SK-N-MC (cell line): ENCODE measurements around the gene CACNB2.
A peak's percentile ranks its signal among the peaks of the same experiment; 100 is the strongest.
"Not testable (repeated sequence)": the region's sequence is repeated elsewhere in the genome, so short reads cannot be mapped to it uniquely, and the experiment has no call there.

Experiments
- DNase-seq: peaks from one replicate; pipeline ENCODE4 v3.0.0-alpha.2; 2011; ENCODE audit warnings: low read depth, low spot score
- H3K27ac ChIP-seq: fragments of 200-600 bp; sonication (generic); 2 replicates; pipeline ENCODE4 v1.5.1; 2016; ENCODE audit warnings: mixed run types
- H3K36me3 ChIP-seq: fragments of 200-600 bp; sonication (generic); 2 replicates; pipeline ENCODE4 v1.6.1; 2017; ENCODE audit warnings: antibody characterized with exemption, low read length, mixed read lengths; ENCODE audit not compliant: insufficient read depth
- H3K4me3 ChIP-seq: fragments of 200-600 bp; sonication (generic); 2 replicates; pipeline ENCODE4 v1.5.1; 2016
- H3K9ac ChIP-seq: fragments of 200-600 bp; sonication (generic); 2 replicates; pipeline ENCODE4 v1.8.0; 2017; ENCODE audit warnings: mixed run types, mixed read lengths; ENCODE audit not compliant: insufficient read length
- H3K9me3 ChIP-seq: fragments of 200-600 bp; sonication (generic); 2 replicates; pipeline ENCODE4 v1.6.1; 2017; ENCODE audit warnings: low read depth, mild to moderate bottlenecking, antibody characterized with exemption, low read length, moderate library complexity, mixed read lengths
- EZH2 ChIP-seq: fragments of 200-600 bp; sonication (generic); IDR thresholded peaks from one replicate; pipeline ENCODE4 v1.6.1; 2017; ENCODE audit warnings: antibody characterized with exemption
- FOXP2 ChIP-seq: optimal IDR thresholded peaks from 2 replicates; pipeline ENCODE3; 2011; ENCODE audit warnings: mild to moderate bottlenecking, moderate library complexity; ENCODE audit not compliant: insufficient read depth; ENCODE audit errors: extremely low read length, control extremely low read depth
- POLR2AphosphoS5 ChIP-seq: IDR thresholded peaks from 2 replicates; pipeline ENCODE4 v1.6.1; 2012; ENCODE audit warnings: mild to moderate bottlenecking, low read depth, low read length, borderline replicate concordance

Gene CACNB2

GRCh38 chr10:18151356-18151890, 11.2 kb downstream of the CACNB2 start:
- no peak overlapping the region for H3K27ac ChIP-seq
- no peak overlapping the region for H3K4me3 ChIP-seq
- no peak overlapping the region for H3K9ac ChIP-seq
- no peaks in the 10 kb centered on the region for H3K9me3 ChIP-seq
- TF ChIP-seq FOXP2 (no peak), POLR2AphosphoS5 (no peak), EZH2 (no peak)
- peaks cover 39% of the 10 kb centered on the region for H3K36me3 ChIP-seq
- no peak for DNase-seq

- not testable (repeated sequence) for H3K4me3 ChIP-seq, H3K9ac ChIP-seq, H3K27ac ChIP-seq, H3K9me3 ChIP-seq, DNase-seq
- peaks cover 39% of the 10 kb centered on the region for H3K36me3 ChIP-seq
Observed at GRCh38 chr10:18153381-18153780, 13.2 kb downstream of the CACNB2 start.

GRCh38 chr10:18155321-18155720, 15.1 kb downstream of the CACNB2 start:
- no peak for DNase-seq
- H3K4me3 ChIP-seq, result no peak overlapping the region
- H3K9ac ChIP-seq, result no peak overlapping the region
- no peak for TF ChIP-seq FOXP2
- TF ChIP-seq EZH2, result no peak
- TF ChIP-seq POLR2AphosphoS5, result no peak
- H3K27ac ChIP-seq, result no peak overlapping the region
- H3K36me3 ChIP-seq, result peaks cover 39% of the 10 kb centered on the region
- H3K9me3 ChIP-seq, result no peaks in the 10 kb centered on the region

GRCh38 chr10:18156797-18157196, 16.6 kb downstream of the CACNB2 start:
- not testable (repeated sequence) for DNase-seq, H3K4me3 ChIP-seq, H3K9me3 ChIP-seq, H3K9ac ChIP-seq
- Histone ChIP-seq H3K27ac (0 out of 2 replicates have a peak overlapping the region, but pooled peaks have one; percentile 86), H3K36me3 (peaks cover 31% of the 10 kb centered on the region)

GRCh38 chr10:18157881-18158280, 17.7 kb downstream of the CACNB2 start:
- peaks cover 26% of the 10 kb centered on the region for H3K36me3 ChIP-seq
- H3K27ac ChIP-seq, result peak overlapping the region; percentile 86
- no peak overlapping the region for H3K9ac ChIP-seq
- H3K4me3 ChIP-seq, result peak overlapping the region; percentile 66
- no peak for DNase-seq
- TF ChIP-seq EZH2 (no peak), FOXP2 (no peak), POLR2AphosphoS5 (no peak)
- no peaks in the 10 kb centered on the region for H3K9me3 ChIP-seq

- DNase-seq, result no peak
- H3K27ac ChIP-seq, result peak overlapping the region; percentile 86
- H3K9ac ChIP-seq, result no peak overlapping the region
- no peak for TF ChIP-seq POLR2AphosphoS5
- TF ChIP-seq EZH2, result no peak
- no peak for TF ChIP-seq FOXP2
- H3K4me3 ChIP-seq, result peak overlapping the region; percentile 66
- H3K36me3 ChIP-seq, result peaks cover 23% of the 10 kb centered on the region
- H3K9me3 ChIP-seq, result no peaks in the 10 kb centered on the region
Observed at GRCh38 chr10:18158773-18159265, 18.6 kb downstream of the CACNB2 start.

GRCh38 chr10:18159557-18159956, 19.3 kb downstream of the CACNB2 start:
- no peak overlapping the region for H3K9ac ChIP-seq
- H3K27ac ChIP-seq, result peak overlapping the region; percentile 86
- TF ChIP-seq EZH2 (no peak), FOXP2 (no peak), POLR2AphosphoS5 (no peak)
- H3K9me3 ChIP-seq, result no peaks in the 10 kb centered on the region
- peak overlapping the region; percentile 66 for H3K4me3 ChIP-seq
- DNase-seq, result no peak
- peaks cover 19% of the 10 kb centered on the region for H3K36me3 ChIP-seq

GRCh38 chr10:18162021-18162627, 21.9 kb downstream of the CACNB2 start:
- Histone ChIP-seq H3K36me3 (peaks cover 4% of the 10 kb centered on the region; the same call in 1 of the 2 replicates), H3K27ac (no peak overlapping the region), H3K4me3 (no peak overlapping the region), H3K9ac (no peak overlapping the region), H3K9me3 (no peaks in the 10 kb centered on the region)
- DNase-seq, result no peak
- no peak for TF ChIP-seq POLR2AphosphoS5
- no peak for TF ChIP-seq FOXP2
- TF ChIP-seq EZH2, result no peak

GRCh38 chr10:18164093-18164492, 23.9 kb downstream of the CACNB2 start:
- Histone ChIP-seq H3K4me3 (no peak overlapping the region), H3K9me3 (no peaks in the 10 kb centered on the region), H3K36me3 (peaks cover 4% of the 10 kb centered on the region; the same call in 1 of the 2 replicates), H3K27ac (no peak overlapping the region), H3K9ac (no peak overlapping the region)
- TF ChIP-seq EZH2 (no peak), POLR2AphosphoS5 (no peak), FOXP2 (no peak)
- DNase-seq, result no peak
